Calu3 (cell line): Measurements from ENCODE around the gene KLHL28. TPM values are rescaled to one million over a fixed set of nuclear protein-coding genes. Genes with fewer than 3 reads are reported as not detected.

Experiments
- BruUV-seq: library from RNA; stranded (reverse); fragments of 400-500 nt; replicated peaks from 2 replicates; lab custom pipeline; 2021; lab: Mats Ljungman, UMichigan
- CTCF ChIA-PET: fragments of 300-600 bp; sonication (Branson Sonifier 250); formaldehyde crosslinking; loops from one replicate; lab custom pipeline; 2022; ENCODE audit warnings: antibody characterized with exemption; lab: Charles Lee
- DNase-seq: peaks from one replicate; pipeline ENCODE4 v3.0.0; 2022
- H3K27ac Mint-ChIP-seq: one replicate; pipeline ENCODE4 v1.8.0; 2022; ENCODE audit warnings: mixed read lengths; ENCODE audit not compliant: unreplicated experiment
- H3K27me3 Mint-ChIP-seq: one replicate; pipeline ENCODE4 v1.8.0; 2022; ENCODE audit warnings: mixed read lengths; ENCODE audit not compliant: unreplicated experiment
- H3K36me3 Mint-ChIP-seq: one replicate; pipeline ENCODE4 v1.8.0; 2022; ENCODE audit warnings: mild to moderate bottlenecking, moderate library complexity, mixed read lengths; ENCODE audit not compliant: insufficient read depth, unreplicated experiment
- H3K4me1 Mint-ChIP-seq: one replicate; pipeline ENCODE4 v1.8.0; 2022; ENCODE audit warnings: mild to moderate bottlenecking, low read depth, mixed read lengths; ENCODE audit not compliant: unreplicated experiment
- H3K4me3 Mint-ChIP-seq: one replicate; pipeline ENCODE4 v1.8.0; 2022; ENCODE audit warnings: mild to moderate bottlenecking, low read depth, moderate library complexity, mixed read lengths; ENCODE audit not compliant: unreplicated experiment
- H3K9me3 Mint-ChIP-seq: one replicate; pipeline ENCODE4 v1.8.0; 2022; ENCODE audit warnings: low read depth, mixed read lengths; ENCODE audit not compliant: unreplicated experiment
- CTCF ChIP-seq: fragments of 200-600 bp; IDR thresholded peaks from one replicate; pipeline ENCODE4 v1.8.0; 2022; ENCODE audit warnings: antibody characterized with exemption; ENCODE audit not compliant: unreplicated experiment
- intact Hi-C: fragments of 100-400 bp; cut with micrococcal nuclease; formaldehyde crosslinking; loops from one replicate; pipeline ENCODE4 v1.10.0; 2022; ENCODE audit not compliant: unreplicated experiment
- total RNA-seq: library from RNA; stranded (reverse); gene quantifications from 2 replicates; pipeline ENCODE4 v1.2.3, GENCODE V29; 2022

KLHL28 gene
- total RNA-seq, 1 experiment from 2014 or later, result 10.1 TPM

- Mint-ChIP-seq H3K4me1 (peaks cover 11% of the 10 kb centered on the region), H3K4me3 (peak overlapping the region; percentile 94), H3K36me3 (peaks cover 18% of the 10 kb centered on the region), H3K27ac (peak overlapping the region; percentile 89), H3K9me3 (no peaks in the 10 kb centered on the region), H3K27me3 (no peaks in the 10 kb centered on the region)
- CTCF ChIA-PET, result no interaction called here
- BruUV-seq, result no TSS peak
- no peak for DNase-seq
- TF ChIP-seq CTCF, result no peak
- intact Hi-C loops, result no loop called here
Observed at GRCh38 chr14:44898551-44898950, 63.2 kb downstream of the KLHL28 start.

- H3K4me3 Mint-ChIP-seq, result peak overlapping the region; percentile 94
- no peak for DNase-seq
- intact Hi-C loops, result no loop called here
- peaks cover 11% of the 10 kb centered on the region for H3K4me1 Mint-ChIP-seq
- peak overlapping the region; percentile 89 for H3K27ac Mint-ChIP-seq
- TF ChIP-seq CTCF, result no peak
- H3K27me3 Mint-ChIP-seq, result no peaks in the 10 kb centered on the region
- H3K36me3 Mint-ChIP-seq, result peaks cover 18% of the 10 kb centered on the region
- no TSS peak for BruUV-seq
- CTCF ChIA-PET, result no interaction called here
- H3K9me3 Mint-ChIP-seq, result no peaks in the 10 kb centered on the region
Observed at GRCh38 chr14:44897845-44898151, 63.9 kb downstream of the KLHL28 start.

GRCh38 chr14:44897041-44897844 lies 64.5 kb downstream of the KLHL28 start:
- TF ChIP-seq CTCF, result no peak
- H3K4me3 Mint-ChIP-seq, result peak overlapping the region; percentile 94
- BruUV-seq, result no TSS peak
- H3K36me3 Mint-ChIP-seq, result peaks cover 18% of the 10 kb centered on the region
- peak overlapping the region; percentile 89 for H3K27ac Mint-ChIP-seq
- DNase-seq, result peak; percentile 89
- H3K4me1 Mint-ChIP-seq, result peaks cover 11% of the 10 kb centered on the region
- CTCF ChIA-PET, result interaction anchor here (0.7 to 1.0 kb wide), 4 partner anchors 13 to 261 kb away, joined by 3 to 5 read pairs (median 4); no protein-coding TSS in a partner anchor
- H3K9me3 Mint-ChIP-seq, result no peaks in the 10 kb centered on the region
- intact Hi-C loops, result no loop called here
- H3K27me3 Mint-ChIP-seq, result no peaks in the 10 kb centered on the region

GRCh38 chr14:44896275-44897040 lies 65.3 kb downstream of the KLHL28 start:
- BruUV-seq, result TSS peak; percentile 77
- CTCF ChIA-PET, result interaction anchor here (0.7 to 1.0 kb wide), 3 partner anchors 13 to 220 kb away, joined by 3 to 5 read pairs (median 3); no protein-coding TSS in a partner anchor
- no peaks in the 10 kb centered on the region for H3K9me3 Mint-ChIP-seq
- intact Hi-C loops, result no loop called here
- peak overlapping the region; percentile 89 for H3K27ac Mint-ChIP-seq
- no peak for DNase-seq
- peaks cover 18% of the 10 kb centered on the region for H3K36me3 Mint-ChIP-seq
- peaks cover 11% of the 10 kb centered on the region for H3K4me1 Mint-ChIP-seq
- TF ChIP-seq CTCF, result no peak
- H3K27me3 Mint-ChIP-seq, result no peaks in the 10 kb centered on the region
- H3K4me3 Mint-ChIP-seq, result peak overlapping the region; percentile 94
